H1 (cell line): ENCODE measurements around the gene C22orf23. TPM values are rescaled to one million over a fixed set of nuclear protein-coding genes. Genes with fewer than 3 reads are reported as not detected.

Source experiments
- CTCF ChIA-PET: fragments of 300-600 bp; sonication (Branson Sonifier 250); formaldehyde crosslinking; loops from one replicate; lab custom pipeline; 2021; ENCODE audit not compliant: partially characterized antibody; lab: Charles Lee
- POLR2A ChIA-PET: fragments of 300-600 bp; sonication (Branson Sonifier 250); formaldehyde crosslinking; loops from one replicate; lab custom pipeline; 2021; ENCODE audit warnings: inconsistent platforms; ENCODE audit not compliant: partially characterized antibody; lab: Charles Lee
- DNase-seq, 2 experiments: peaks; one replicate each; pipeline versions ENCODE4 v3.0.0 to v3.0.0-alpha.2; 2010 to 2022; ENCODE audit warnings: low spot score in 2 of 2, low read depth in 1 of 2, mixed read lengths in 1 of 2
- FAIRE-seq: peaks from 2 replicates; lab custom pipeline; 2011; peaks lifted over from hg19 to GRCh38; lab: Jason Lieb, UNC
- H2AFZ ChIP-seq: 2 replicates; pipeline ENCODE4 v1.8.1; 2012; ENCODE audit warnings: low read length, inconsistent platforms
- H2AK5ac ChIP-seq: 2 replicates; pipeline ENCODE4 v1.6.1; 2013; ENCODE audit warnings: low read depth, low read length
- H2BK120ac ChIP-seq: replicated peaks from 2 replicates; pipeline ENCODE3; 2013; ENCODE audit warnings: low read depth, low read length, inconsistent platforms
- H2BK12ac ChIP-seq: 2 replicates; pipeline ENCODE4 v1.6.1; 2013; ENCODE audit warnings: low read depth, low read length
- H2BK15ac ChIP-seq: 2 replicates; pipeline ENCODE4 v1.6.1; 2013; ENCODE audit warnings: low read length
- H2BK20ac ChIP-seq: 2 replicates; pipeline ENCODE4 v1.6.1; 2013; ENCODE audit warnings: low read length
- H2BK5ac ChIP-seq: 2 replicates; pipeline ENCODE4 v1.6.1; 2013; ENCODE audit warnings: low read depth, low read length
- H3K14ac ChIP-seq: 2 replicates; pipeline ENCODE4 v1.6.1; 2013; ENCODE audit warnings: inconsistent platforms; ENCODE audit not compliant: insufficient read length
- H3K18ac ChIP-seq: 2 replicates; pipeline ENCODE4 v1.6.1; 2013; ENCODE audit warnings: low read length; ENCODE audit errors: extremely low read depth
- H3K23ac ChIP-seq: 2 replicates; pipeline ENCODE4 v1.6.1; 2013; ENCODE audit warnings: inconsistent platforms; ENCODE audit not compliant: insufficient read length
- H3K23me2 ChIP-seq: 2 replicates; pipeline ENCODE4 v1.6.1; 2013; ENCODE audit warnings: low read depth, low read length
- H3K27ac ChIP-seq: 2 replicates; pipeline ENCODE4 v1.6.1; 2011; ENCODE audit warnings: low read depth, low read length, inconsistent platforms
- H3K27me3 ChIP-seq, 4 experiments: replicated peaks in 1 of 4; 1 replicate in 1 of 4; 2 replicates in 3 of 4; pipeline versions ENCODE4 v1.6.1 to v1.8.1; 2011 to 2013; ENCODE audit warnings: low read length in 3 of 4, mild to moderate bottlenecking in 3 of 4, inconsistent platforms in 2 of 4, mixed read lengths in 2 of 4, moderate library complexity in 1 of 4; ENCODE audit not compliant: control insufficient read depth in 3 of 4, insufficient read depth in 3 of 4; ENCODE audit errors: extremely low read depth in 1 of 4
- H3K36me3 ChIP-seq, 4 experiments: 2 replicates each; pipeline versions ENCODE4 v1.6.1 to v1.8.1; 2011 to 2013; ENCODE audit warnings: mild to moderate bottlenecking in 4 of 4, low read length in 3 of 4, moderate library complexity in 2 of 4, control low read depth in 1 of 4, inconsistent platforms in 1 of 4; ENCODE audit not compliant: insufficient read depth in 4 of 4, control insufficient read depth in 2 of 4
- H3K4ac ChIP-seq: replicated peaks from 2 replicates; pipeline ENCODE3; 2013; ENCODE audit warnings: low read length, low read depth, mixed read lengths, inconsistent platforms; ENCODE audit not compliant: insufficient read length
- H3K4me1 ChIP-seq, 4 experiments: replicated peaks in 1 of 4; 1 replicate in 1 of 4; 2 replicates in 3 of 4; pipeline versions ENCODE4 v1.6.1 to v1.8.1; 2011 to 2013; ENCODE audit warnings: low read length in 3 of 4, inconsistent platforms in 2 of 4, mixed read lengths in 1 of 4; ENCODE audit not compliant: insufficient read depth in 4 of 4, control insufficient read depth in 3 of 4
- H3K4me2 ChIP-seq, 2 experiments: 2 replicates each; pipeline versions ENCODE4 v1.6.1 to v1.8.1; 2011 to 2013; ENCODE audit warnings: low read depth in 2 of 2, low read length in 2 of 2, control low read depth in 1 of 2, inconsistent platforms in 1 of 2, mild to moderate bottlenecking in 1 of 2; ENCODE audit not compliant: insufficient read depth in 1 of 2
- H3K4me3 ChIP-seq, 4 experiments: fragments of 200-600, 300-600 bp in 1 of 4; sonication (generic), shearing (Covaris generic), sonication (Bioruptor Twin) in 1 of 4; 2 replicates each; pipeline versions ENCODE4 v1.5.1 to v1.8.1; 2011 to 2016; ENCODE audit warnings: low read length in 4 of 4, low read depth in 3 of 4, control low read depth in 2 of 4, inconsistent platforms in 2 of 4, mild to moderate bottlenecking in 2 of 4, mixed read lengths in 1 of 4, moderate library complexity in 1 of 4; ENCODE audit not compliant: insufficient read depth in 2 of 4; ENCODE audit errors: extremely low read depth in 1 of 4
- H3K56ac ChIP-seq: replicated peaks from 2 replicates; pipeline ENCODE3; 2013; ENCODE audit warnings: low read depth, mild to moderate bottlenecking, mixed read lengths, low read length, inconsistent platforms; ENCODE audit not compliant: insufficient read length
- H3K79me1 ChIP-seq: 2 replicates; pipeline ENCODE4 v1.6.1; 2013; ENCODE audit warnings: low read depth, low read length, control low read depth
- H3K79me2 ChIP-seq, 2 experiments: 2 replicates each; pipeline versions ENCODE4 v1.6.1 to v1.8.1; 2012 to 2013; ENCODE audit warnings: low read length in 2 of 2, mild to moderate bottlenecking in 2 of 2, inconsistent platforms in 1 of 2; ENCODE audit not compliant: insufficient read depth in 2 of 2, control insufficient read depth in 1 of 2
- H3K9ac ChIP-seq, 4 experiments: replicated peaks in 1 of 4; 1 replicate in 1 of 4; 2 replicates in 3 of 4; pipeline versions ENCODE4 v1.6.1 to v1.8.1; 2011 to 2013; ENCODE audit warnings: low read depth in 3 of 4, low read length in 3 of 4, control low read depth in 2 of 4, mild to moderate bottlenecking in 2 of 4, moderate library complexity in 2 of 4, inconsistent platforms in 1 of 4; ENCODE audit errors: extremely low read depth in 1 of 4
- H3K9me3 ChIP-seq, 2 experiments: 2 replicates each; pipeline versions ENCODE4 v1.6.1 to v1.8.1; 2012 to 2013; ENCODE audit warnings: mild to moderate bottlenecking in 2 of 2, moderate library complexity in 2 of 2, control low read depth in 1 of 2, inconsistent platforms in 1 of 2, low read depth in 1 of 2, low read length in 1 of 2, mixed read lengths in 1 of 2; ENCODE audit not compliant: insufficient read depth in 2 of 2
- H4K20me1 ChIP-seq, 2 experiments: replicated peaks in 1 of 2; 2 replicates each; pipeline versions ENCODE3 to v1.8.1; 2011 to 2013; ENCODE audit warnings: inconsistent platforms in 2 of 2, low read length in 2 of 2, mild to moderate bottlenecking in 1 of 2; ENCODE audit not compliant: insufficient read depth in 2 of 2, control insufficient read depth in 1 of 2
- H4K5ac ChIP-seq: 2 replicates; pipeline ENCODE4 v1.6.1; 2013; ENCODE audit warnings: low read length, low read depth, mixed read lengths, inconsistent platforms; ENCODE audit not compliant: insufficient read length
- H4K8ac ChIP-seq: 2 replicates; pipeline ENCODE4 v1.8.0; 2013; ENCODE audit warnings: mild to moderate bottlenecking, moderate library complexity, low read length, inconsistent platforms; ENCODE audit not compliant: insufficient read depth; ENCODE audit errors: extremely low read depth
- H4K91ac ChIP-seq: replicated peaks from 2 replicates; pipeline ENCODE3; 2013; ENCODE audit warnings: low read length, mixed read lengths, inconsistent platforms; ENCODE audit not compliant: insufficient read length
- JUND ChIP-seq: IDR thresholded peaks from 2 replicates; pipeline ENCODE4 v1.6.1; 2011; ENCODE audit warnings: mild to moderate bottlenecking, improper control_type of control experiment, low read length
- YY1 ChIP-seq: IDR thresholded peaks from 2 replicates; pipeline ENCODE4 v1.6.1; 2011; ENCODE audit warnings: low read depth, mild to moderate bottlenecking, low read length
- WGBS, 2 experiments: shearing (Covaris generic) in 1 of 2; methylation state at CpG; one replicate each; pipeline versions ENCODE4 v1.1.6 to v1.1.7; 2013 to 2015; ENCODE audit warnings: low lambda C conversion rate in 2 of 2, mixed read lengths in 2 of 2, inconsistent platforms in 1 of 2, low coverage in 1 of 2, missing lambda C conversion rate in 1 of 2; ENCODE audit not compliant: insufficient replicate concordance in 2 of 2, insufficient coverage in 1 of 2, insufficient read length in 1 of 2; ENCODE audit errors: extremely low coverage in 1 of 2, missing lambda C conversion rate in 1 of 2; 5-methylcytosine and 5-hydroxymethylcytosine counted together
- polyA plus RNA-seq, 7 experiments: library from polyadenylated mRNA; depleted of rRNA in 3 of 7; stranded (reverse) in 5 of 7; unstranded in 2 of 7; fragments of >200 nt in 5 of 7; fragments of 200-250 nt in 2 of 7; gene quantifications; 1 replicate in 5 of 7; 2 replicates in 1 of 7; 4 replicates in 1 of 7; pipeline versions ENCODE4 v1.2.1 to v1.2.3, GENCODE V29; 2011 to 2013; ENCODE audit warnings: missing spikeins in 2 of 7, mixed read lengths in 2 of 7
- total RNA-seq: library from RNA; stranded (reverse); fragmentation: NEBNext Ultra II Directional; extraction: Animal tissue kit (Norgen Biotek cat#: 25700); gene quantifications from 2 replicates; pipeline ENCODE4 v1.2.1, GENCODE V29; 2021
- TF ChIP-seq, protein P1 (sequence below): IDR thresholded peaks from 2 replicates; pipeline ENCODE4 v1.6.1; 2012; ENCODE audit warnings: inconsistent platforms

Gene C22orf23
- total and polyA plus RNA-seq, 2 of the 8 experiments (the other 6 are each of a cell fraction or from before 2014, with no cell fraction given), result 0.50 to 0.54 TPM

DNA sequence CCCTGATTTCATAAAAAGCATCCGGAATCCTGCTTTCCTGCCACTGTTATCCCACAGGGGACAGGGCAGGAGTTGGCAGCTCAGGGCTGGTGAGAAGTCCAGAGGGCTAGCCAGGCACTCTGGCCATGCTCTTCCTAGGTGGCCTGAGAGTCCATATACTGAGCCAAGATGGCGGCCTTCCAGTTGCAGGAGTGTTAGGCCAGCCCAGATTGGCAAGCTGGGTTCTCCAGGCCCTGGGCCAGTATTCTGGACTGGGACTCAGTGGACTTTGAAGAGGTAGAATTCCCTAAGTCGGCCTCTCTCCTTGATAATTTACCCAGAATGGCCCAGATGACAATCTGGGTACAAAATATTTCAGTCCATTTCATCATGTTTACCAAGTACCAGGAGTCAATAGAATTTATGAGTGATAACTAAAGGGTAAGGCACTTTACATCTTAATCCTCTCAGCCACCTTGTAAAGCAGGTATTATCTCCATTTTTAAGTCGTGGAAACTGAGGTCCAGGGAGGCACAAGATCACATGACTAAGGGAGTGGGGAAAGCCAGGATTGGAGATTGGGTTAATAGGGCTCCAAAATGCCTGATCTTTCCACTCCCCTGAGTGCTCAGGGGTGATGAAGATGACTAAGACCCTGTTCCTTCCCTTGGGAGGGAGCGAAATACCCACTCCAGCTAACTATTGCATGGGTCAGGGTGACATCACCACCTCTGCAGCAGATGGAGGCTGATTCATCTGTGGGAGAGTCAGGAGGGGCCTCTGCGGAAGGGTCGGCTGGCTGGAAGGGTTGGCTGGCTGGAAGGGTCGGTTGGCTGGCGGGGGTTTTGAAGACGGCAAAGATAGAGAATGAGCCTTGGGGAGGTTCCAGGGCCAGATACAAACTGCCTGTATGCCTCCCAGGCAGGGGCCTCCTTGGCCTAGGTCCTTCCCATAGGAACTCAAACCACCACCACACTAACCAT lies 48.5 kb downstream of the C22orf23 start:
- DNase-seq (peak in 1 of 2 experiments; percentile 67), FAIRE-seq (no peak)
- no peak overlapping the region; a peak in 2 of 7 replicates for H3K9ac ChIP-seq
- peak overlapping the region; percentile 82 for H4K8ac ChIP-seq
- H3K4me2 ChIP-seq, result peak overlapping the region; percentile 67 to 73
- H2BK5ac ChIP-seq, result peak overlapping the region; percentile 73; the same call in 1 of the 2 replicates
- no peak overlapping the region for H3K27ac ChIP-seq
- ChIA-PET POLR2A (interaction anchor here (0.6 to 8.7 kb wide), 17 partner anchors 9 to 183 kb away, joined by 3 to 150 read pairs (median 4); partner anchors contain the start of gene ANKRD54), CTCF (interaction anchor here (1.0 to 2.7 kb wide), 16 partner anchors 9 to 87 kb away, joined by 3 to 22 read pairs (median 4); partner anchors contain the start of genes C22orf23 and POLR2F)
- H3K18ac ChIP-seq, result peak overlapping the region; percentile 17; the same call in 1 of the 2 replicates
- peaks cover 0 to 17% (median 11%) of the 10 kb centered on the region in 4 experiments; a peak in 6 of 7 replicates for H3K4me1 ChIP-seq
- peaks cover 9% of the 10 kb centered on the region; the same call in 1 of the 2 replicates for H3K23me2 ChIP-seq
- no peak overlapping the region for H3K23ac ChIP-seq
- peak overlapping the region; percentile 52 for H2BK120ac ChIP-seq
- H2BK20ac ChIP-seq, result no peak overlapping the region; the same call in 1 of the 2 replicates
- H2BK12ac ChIP-seq, result peak overlapping the region; percentile 27; the same call in 1 of the 2 replicates
- peaks cover 0 to 12% of the 10 kb centered on the region in 2 experiments; a peak in 1 of 4 replicates for H3K79me2 ChIP-seq
- H3K4me3 ChIP-seq, result peak overlapping the region in 2 of 4 experiments; percentile 40 to 71; a peak in 4 of 8 replicates
- WGBS, 2 experiments, result 87% methylated on average over 10 of the region's 10 CpGs; no CpG with 5 or more reads in 1 of the 2 experiments
- H3K36me3 ChIP-seq, result no peaks in the 10 kb centered on the region
- H3K56ac ChIP-seq, result no peak overlapping the region
- H3K4ac ChIP-seq, result peak overlapping the region; percentile 65
- H4K20me1 ChIP-seq, result peaks cover 0 to 1% of the 10 kb centered on the region in 2 experiments
- peaks cover 9% of the 10 kb centered on the region for H3K79me1 ChIP-seq
- H2AK5ac ChIP-seq, result no peak overlapping the region
- peak; percentile 30; the same call in 1 of the 2 replicates for TF ChIP-seq YY1
- TF ChIP-seq, protein P1, sequence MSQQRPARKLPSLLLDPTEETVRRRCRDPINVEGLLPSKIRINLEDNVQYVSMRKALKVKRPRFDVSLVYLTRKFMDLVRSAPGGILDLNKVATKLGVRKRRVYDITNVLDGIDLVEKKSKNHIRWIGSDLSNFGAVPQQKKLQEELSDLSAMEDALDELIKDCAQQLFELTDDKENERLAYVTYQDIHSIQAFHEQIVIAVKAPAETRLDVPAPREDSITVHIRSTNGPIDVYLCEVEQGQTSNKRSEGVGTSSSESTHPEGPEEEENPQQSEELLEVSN, result no peak
- 0 out of 2 replicates have a peak, but pooled peaks have one; percentile 19 for TF ChIP-seq JUND
- H3K27me3 ChIP-seq, result no peaks in the 10 kb centered on the region
- H4K5ac ChIP-seq, result peak overlapping the region; percentile 62
- no peaks in the 10 kb centered on the region for H3K9me3 ChIP-seq
- H3K14ac ChIP-seq, result no peak overlapping the region
- H4K91ac ChIP-seq, result peak overlapping the region; percentile 86
- peak overlapping the region; percentile 55 for H2BK15ac ChIP-seq
- H2AFZ ChIP-seq, result no peak overlapping the region
